GM06990 (cell line): Measurements from ENCODE around the gene NCOR1.
"Not testable (repeated sequence)": the region's sequence is repeated elsewhere in the genome, so short reads cannot be mapped to it uniquely, and the experiment has no call there.

Source experiments
- DNase-seq: peaks from one replicate; pipeline ENCODE4 v3.0.0-alpha.2; 2011; ENCODE audit not compliant: insufficient read length; ENCODE audit errors: extremely low read depth
- H3K27me3 ChIP-seq: replicated peaks from 2 replicates; pipeline ENCODE4 v1.6.0; 2011; ENCODE audit warnings: low read length; ENCODE audit not compliant: control insufficient read depth, insufficient read depth
- H3K36me3 ChIP-seq: 2 replicates; pipeline ENCODE4 v1.5.1; 2011; ENCODE audit warnings: low read length; ENCODE audit not compliant: control insufficient read depth, insufficient read depth
- H3K4me3 ChIP-seq: replicated peaks from 2 replicates; pipeline ENCODE4 v1.5.1; 2011; ENCODE audit warnings: low read depth, mild to moderate bottlenecking, control low read depth, low read length
- TF ChIP-seq, protein P1 (sequence below): IDR thresholded peaks from 2 replicates; pipeline ENCODE4 v1.5.1; 2011; ENCODE audit warnings: low read length, control low read depth, mild to moderate bottlenecking, inconsistent platforms; ENCODE audit not compliant: insufficient read depth, poor library complexity, severe bottlenecking

Gene NCOR1

GRCh38 chr17:16243385-16243784 lies 28.1 kb upstream of the NCOR1 start:
- Histone ChIP-seq H3K4me3 (no peak overlapping the region), H3K36me3 (no peaks in the 10 kb centered on the region), H3K27me3 (no peaks in the 10 kb centered on the region)
- TF ChIP-seq, protein P1, sequence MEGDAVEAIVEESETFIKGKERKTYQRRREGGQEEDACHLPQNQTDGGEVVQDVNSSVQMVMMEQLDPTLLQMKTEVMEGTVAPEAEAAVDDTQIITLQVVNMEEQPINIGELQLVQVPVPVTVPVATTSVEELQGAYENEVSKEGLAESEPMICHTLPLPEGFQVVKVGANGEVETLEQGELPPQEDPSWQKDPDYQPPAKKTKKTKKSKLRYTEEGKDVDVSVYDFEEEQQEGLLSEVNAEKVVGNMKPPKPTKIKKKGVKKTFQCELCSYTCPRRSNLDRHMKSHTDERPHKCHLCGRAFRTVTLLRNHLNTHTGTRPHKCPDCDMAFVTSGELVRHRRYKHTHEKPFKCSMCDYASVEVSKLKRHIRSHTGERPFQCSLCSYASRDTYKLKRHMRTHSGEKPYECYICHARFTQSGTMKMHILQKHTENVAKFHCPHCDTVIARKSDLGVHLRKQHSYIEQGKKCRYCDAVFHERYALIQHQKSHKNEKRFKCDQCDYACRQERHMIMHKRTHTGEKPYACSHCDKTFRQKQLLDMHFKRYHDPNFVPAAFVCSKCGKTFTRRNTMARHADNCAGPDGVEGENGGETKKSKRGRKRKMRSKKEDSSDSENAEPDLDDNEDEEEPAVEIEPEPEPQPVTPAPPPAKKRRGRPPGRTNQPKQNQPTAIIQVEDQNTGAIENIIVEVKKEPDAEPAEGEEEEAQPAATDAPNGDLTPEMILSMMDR: no peak
- DNase-seq: no peak

- no peak for DNase-seq
- no peak overlapping the region for H3K4me3 ChIP-seq
- TF ChIP-seq, protein P1: no peak
- no peaks in the 10 kb centered on the region for H3K27me3 ChIP-seq
- H3K36me3 ChIP-seq: no peaks in the 10 kb centered on the region
Observed at GRCh38 chr17:16241906-16242399, 26.6 kb upstream of the NCOR1 start.

DNA sequence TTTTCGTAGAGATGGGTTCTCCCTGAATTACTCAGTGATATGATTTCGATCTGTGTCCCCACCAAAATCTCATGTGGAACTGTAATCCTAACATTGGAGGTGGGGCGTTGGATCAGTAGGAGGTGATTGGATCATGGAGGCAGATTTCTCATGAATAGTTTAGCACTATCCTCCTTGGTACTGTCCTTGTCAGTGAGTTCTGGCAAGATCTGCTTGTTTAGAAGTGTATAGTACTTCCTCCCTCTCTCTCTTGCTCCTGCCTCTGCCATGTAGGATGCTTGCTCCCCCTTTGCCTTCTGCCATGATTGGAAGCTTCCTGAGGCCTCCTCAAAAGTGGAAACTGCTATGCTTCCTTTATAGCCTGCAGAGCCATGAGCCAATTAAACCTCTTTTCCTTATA lies 24.6 kb upstream of the NCOR1 start:
- no peaks in the 10 kb centered on the region for H3K36me3 ChIP-seq
- H3K27me3 ChIP-seq: no peaks in the 10 kb centered on the region
- no peak overlapping the region for H3K4me3 ChIP-seq
- no peak for DNase-seq
- TF ChIP-seq, protein P1: no peak

DNA sequence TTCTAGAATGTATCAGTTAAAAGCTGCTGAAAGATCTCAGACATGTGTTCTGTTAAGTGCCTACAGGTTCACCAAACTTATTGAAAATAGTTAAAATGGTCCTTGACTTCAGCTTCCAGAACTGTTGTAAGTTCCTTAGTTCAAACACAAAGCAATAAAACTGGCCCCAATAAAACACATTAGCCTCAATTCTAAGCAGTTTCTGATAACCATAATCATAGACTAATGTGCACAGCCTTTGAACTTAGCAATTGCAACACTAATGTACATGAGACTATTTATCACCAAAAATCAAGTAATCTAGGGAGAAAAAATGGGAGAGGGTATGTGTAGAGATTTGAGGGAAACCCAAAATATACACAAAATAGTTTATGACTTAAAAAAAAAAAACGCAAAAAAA lies 17.1 kb upstream of the NCOR1 start:
- no peaks in the 10 kb centered on the region for H3K36me3 ChIP-seq
- TF ChIP-seq, protein P1: no peak
- no peaks in the 10 kb centered on the region for H3K27me3 ChIP-seq
- H3K4me3 ChIP-seq: no peak overlapping the region
- DNase-seq: no peak

- DNase-seq, H3K36me3 ChIP-seq: not testable (repeated sequence)
Observed at GRCh38 chr17:16229912-16230561, 14.7 kb upstream of the NCOR1 start.

DNA sequence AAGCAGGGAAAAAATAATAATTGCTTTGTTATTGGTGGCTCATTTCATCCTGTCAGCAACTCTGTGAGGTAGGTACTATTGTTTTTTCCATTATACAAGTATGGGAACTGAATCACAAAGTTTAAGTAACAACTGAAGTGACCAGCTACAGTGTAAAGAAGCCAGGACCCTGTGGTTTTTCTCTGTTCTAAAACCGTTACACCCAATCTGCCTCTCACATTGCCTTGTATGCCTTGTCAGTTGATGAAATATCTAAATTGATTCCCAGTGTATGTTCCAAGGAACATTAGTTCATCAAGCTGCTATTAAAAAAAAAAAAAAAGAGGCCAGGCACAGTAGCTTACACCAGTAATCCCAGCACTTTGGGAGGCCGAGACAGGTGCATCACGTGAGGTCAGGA lies 7.1 kb upstream of the NCOR1 start:
- H3K4me3 ChIP-seq: no peak overlapping the region
- H3K27me3 ChIP-seq: no peaks in the 10 kb centered on the region
- no peaks in the 10 kb centered on the region for H3K36me3 ChIP-seq
- TF ChIP-seq, protein P1: no peak
- no peak for DNase-seq

More at GRCh38 chr17:16229912-16230561, 14.7 kb upstream of the NCOR1 start:
- not testable (repeated sequence) for H3K4me3 ChIP-seq, H3K27me3 ChIP-seq
